ENCODE results near the gene OR6K6. TPM values are rescaled to one million over a fixed set of nuclear protein-coding genes. Genes with fewer than 3 reads are reported as not detected.

Gene OR6K6
- polyA plus RNA-seq, 1 donor from 2014 or later: not detected

GRCh38 chr1:158724442-158724841, 30.1 kb upstream of the OR6K6 start:
- H3K9me2 ChIP-seq (ENCODE audit: insufficient read depth, low read length): no peaks in the 10 kb centered on the region
- no peaks in the 10 kb centered on the region for H3K9me3 ChIP-seq (ENCODE audit: low read length)
- H3K4me2 ChIP-seq (ENCODE audit: low read length): no peak overlapping the region
- H3K27me3 ChIP-seq (ENCODE audit: insufficient read depth, low read depth, low read length): no peaks in the 10 kb centered on the region
- no peak overlapping the region for H3K27ac ChIP-seq (ENCODE audit: low read length)
- H3K4me3 ChIP-seq (ENCODE audit: low read length): no peak overlapping the region
- H3K36me3 ChIP-seq (ENCODE audit: insufficient read depth, low read length): no peaks in the 10 kb centered on the region
- H3F3A ChIP-seq (ENCODE audit: insufficient read depth, low read length, poor library complexity, severe bottlenecking): no peaks in the 10 kb centered on the region
- H4K20me1 ChIP-seq (ENCODE audit: insufficient read depth): no peaks in the 10 kb centered on the region
- H3K9ac ChIP-seq (ENCODE audit: low read length): no peak overlapping the region
- H3K79me2 ChIP-seq (replicated peaks; ENCODE audit: insufficient read depth, low read length): no peaks in the 10 kb centered on the region
- TF ChIP-seq RAD21 (conservative IDR thresholded peaks at IDR 0.05) (no peak), EZH2 (IDR thresholded peaks at IDR 0.05; ENCODE audit: borderline replicate concordance, insufficient read depth, low read length, poor library complexity, severe bottlenecking) (no peak), POLR2AphosphoS5 (IDR thresholded peaks at IDR 0.05) (no peak), SMC3 (conservative IDR thresholded peaks at IDR 0.05; ENCODE audit: poor library complexity) (no peak), CTCF (IDR thresholded peaks at IDR 0.05; ENCODE audit: poor library complexity, severe bottlenecking) (no peak), EP300 (conservative IDR thresholded peaks at IDR 0.05; ENCODE audit: poor library complexity, severe bottlenecking) (no peak), REST (IDR thresholded peaks at IDR 0.05; ENCODE audit: borderline replicate concordance) (no peak), TAF1 (IDR thresholded peaks at IDR 0.05; ENCODE audit: low read depth) (no peak), MXI1 (conservative IDR thresholded peaks at IDR 0.05; ENCODE audit: poor library complexity, severe bottlenecking) (no peak)
- no peak overlapping the region for H2AFZ ChIP-seq (ENCODE audit: low read depth, low read length)

GRCh38 chr1:158728510-158729225, 25.9 kb upstream of the OR6K6 start:
- no peaks in the 10 kb centered on the region for H3K27me3 ChIP-seq (ENCODE audit: insufficient read depth, low read depth, low read length)
- H3K4me3 ChIP-seq (ENCODE audit: low read length): no peak overlapping the region
- H3K9me3 ChIP-seq (ENCODE audit: low read length): no peaks in the 10 kb centered on the region
- H4K20me1 ChIP-seq (ENCODE audit: insufficient read depth): no peaks in the 10 kb centered on the region
- H3K4me2 ChIP-seq (ENCODE audit: low read length): no peak overlapping the region
- H3K36me3 ChIP-seq (ENCODE audit: insufficient read depth, low read length): no peaks in the 10 kb centered on the region
- H3K9ac ChIP-seq (ENCODE audit: low read length): no peak overlapping the region
- no peaks in the 10 kb centered on the region for H3F3A ChIP-seq (ENCODE audit: insufficient read depth, low read length, poor library complexity, severe bottlenecking)
- H3K9me2 ChIP-seq (ENCODE audit: insufficient read depth, low read length): no peaks in the 10 kb centered on the region
- no peak overlapping the region for H2AFZ ChIP-seq (ENCODE audit: low read depth, low read length)
- no peak overlapping the region for H3K27ac ChIP-seq (ENCODE audit: low read length)
- no peaks in the 10 kb centered on the region for H3K79me2 ChIP-seq (replicated peaks; ENCODE audit: insufficient read depth, low read length)
- TF ChIP-seq POLR2AphosphoS5 (IDR thresholded peaks at IDR 0.05) (no peak), RAD21 (conservative IDR thresholded peaks at IDR 0.05) (no peak), CTCF (IDR thresholded peaks at IDR 0.05; ENCODE audit: poor library complexity, severe bottlenecking) (no peak), REST (IDR thresholded peaks at IDR 0.05; ENCODE audit: borderline replicate concordance) (no peak), MXI1 (conservative IDR thresholded peaks at IDR 0.05; ENCODE audit: poor library complexity, severe bottlenecking) (no peak), SMC3 (conservative IDR thresholded peaks at IDR 0.05; ENCODE audit: poor library complexity) (no peak), EZH2 (IDR thresholded peaks at IDR 0.05; ENCODE audit: borderline replicate concordance, insufficient read depth, low read length, poor library complexity, severe bottlenecking) (no peak), EP300 (conservative IDR thresholded peaks at IDR 0.05; ENCODE audit: poor library complexity, severe bottlenecking) (no peak), TAF1 (IDR thresholded peaks at IDR 0.05; ENCODE audit: low read depth) (no peak)
